Peyer's patch (tissue), 4 donors: ENCODE data around the gene ST7.

ENCODE experiments used
- POLR2A ChIP-seq, 2 donors: fragments of 450-650 bp; IDR thresholded peaks; one replicate each; pipeline ENCODE4 v1.5.1; 2017; ENCODE audit warnings: antibody characterized with exemption in 2 of 2, mild to moderate bottlenecking in 2 of 2, moderate library complexity in 2 of 2
- TF ChIP-seq, protein P1 (sequence below), 6 experiments: fragments of 450-650 bp in 4 of 6; fragments of 200-600 bp in 2 of 6; sonication (generic) in 1 of 6; IDR thresholded peaks; one replicate each; pipeline ENCODE4 v1.5.1; 2017 to 2019; ENCODE audit warnings: antibody characterized with exemption in 6 of 6, mild to moderate bottlenecking in 3 of 6, moderate library complexity in 1 of 6

DNA sequence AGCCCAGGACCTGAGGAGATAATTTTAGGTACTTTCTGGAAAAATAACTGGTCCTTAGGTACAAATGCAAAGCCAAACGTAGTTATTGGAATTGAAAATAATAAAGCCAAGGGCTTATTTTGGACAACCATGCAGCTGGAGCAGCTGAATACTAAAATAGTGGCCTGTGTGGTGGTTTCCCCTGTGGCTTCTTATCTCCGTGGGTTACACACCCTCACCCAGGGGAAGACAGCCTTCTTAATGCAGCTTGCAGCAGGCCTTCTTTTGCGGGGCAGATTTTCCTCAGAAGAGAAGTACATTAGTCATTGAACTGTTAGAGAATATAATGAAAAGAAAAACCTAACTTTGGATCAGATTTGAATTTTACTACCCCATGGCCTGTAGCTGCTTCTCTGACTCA lies 133.5 kb downstream of the ST7 start:
- TF ChIP-seq, protein P1, sequence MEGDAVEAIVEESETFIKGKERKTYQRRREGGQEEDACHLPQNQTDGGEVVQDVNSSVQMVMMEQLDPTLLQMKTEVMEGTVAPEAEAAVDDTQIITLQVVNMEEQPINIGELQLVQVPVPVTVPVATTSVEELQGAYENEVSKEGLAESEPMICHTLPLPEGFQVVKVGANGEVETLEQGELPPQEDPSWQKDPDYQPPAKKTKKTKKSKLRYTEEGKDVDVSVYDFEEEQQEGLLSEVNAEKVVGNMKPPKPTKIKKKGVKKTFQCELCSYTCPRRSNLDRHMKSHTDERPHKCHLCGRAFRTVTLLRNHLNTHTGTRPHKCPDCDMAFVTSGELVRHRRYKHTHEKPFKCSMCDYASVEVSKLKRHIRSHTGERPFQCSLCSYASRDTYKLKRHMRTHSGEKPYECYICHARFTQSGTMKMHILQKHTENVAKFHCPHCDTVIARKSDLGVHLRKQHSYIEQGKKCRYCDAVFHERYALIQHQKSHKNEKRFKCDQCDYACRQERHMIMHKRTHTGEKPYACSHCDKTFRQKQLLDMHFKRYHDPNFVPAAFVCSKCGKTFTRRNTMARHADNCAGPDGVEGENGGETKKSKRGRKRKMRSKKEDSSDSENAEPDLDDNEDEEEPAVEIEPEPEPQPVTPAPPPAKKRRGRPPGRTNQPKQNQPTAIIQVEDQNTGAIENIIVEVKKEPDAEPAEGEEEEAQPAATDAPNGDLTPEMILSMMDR (IDR thresholded peaks at IDR 0.05) = no peak
- TF ChIP-seq POLR2A (IDR thresholded peaks at IDR 0.05) = no peak
